Thoracic aorta (tissue), 2 donors: ENCODE measurements around the gene ARHGEF40. TPM values are rescaled to one million over a fixed set of nuclear protein-coding genes. Genes with fewer than 3 reads are reported as not detected.

Experiments used
- ATAC-seq: fragments of 150-250 bp; one replicate; pipeline ENCODE4 v1.8.0; 2017; ENCODE audit warnings: low read depth; ENCODE audit not compliant: insufficient number of reproducible peaks, low FRiP score
- DNase-seq: peaks from one replicate; pipeline ENCODE4 v3.0.0-alpha.2; 2020; ENCODE audit warnings: low spot score
- H3K27ac ChIP-seq, 2 donors: fragments of 200-600 bp; sonication (generic); 1 replicate in 1 of 2; 2 replicates in 1 of 2; pipeline ENCODE4 v1.5.1; 2016; ENCODE audit warnings: mild to moderate bottlenecking in 2 of 2, moderate library complexity in 2 of 2
- H3K27me3 ChIP-seq: fragments of 200-600 bp; sonication (generic); replicated peaks from 2 replicates; pipeline ENCODE4 v1.6.0; 2016; ENCODE audit warnings: mild to moderate bottlenecking; ENCODE audit not compliant: insufficient read depth
- H3K36me3 ChIP-seq: fragments of 200-600 bp; sonication (generic); one replicate; pipeline ENCODE4 v1.5.1; 2016
- H3K4me1 ChIP-seq, 2 donors: fragments of 200-600 bp; sonication (generic); 1 replicate in 1 of 2; 2 replicates in 1 of 2; pipeline versions ENCODE4 v1.5.1 to v1.6.0; 2016; ENCODE audit warnings: low read depth in 2 of 2, mild to moderate bottlenecking in 1 of 2; ENCODE audit not compliant: control insufficient read depth in 1 of 2
- H3K4me3 ChIP-seq: fragments of 200-600 bp; sonication (generic); 2 replicates; pipeline ENCODE4 v1.5.1; 2016; ENCODE audit warnings: mild to moderate bottlenecking
- H3K9me3 ChIP-seq: fragments of 200-600 bp; sonication (generic); 2 replicates; pipeline ENCODE4 v1.5.1; 2016
- total RNA-seq, 2 donors: library from RNA; depleted of rRNA; stranded (reverse); fragments of >200 nt; gene quantifications; one replicate each; pipeline versions ENCODE4 v1.1.0 to v1.2.3, GENCODE V29; 2016
- TF ChIP-seq, protein P1 (sequence below): fragments of 200-600 bp; sonication (generic); IDR thresholded peaks from one replicate; pipeline ENCODE4 v1.5.1; 2019; ENCODE audit warnings: antibody characterized with exemption

The ARHGEF40 gene
- total RNA-seq, 2 donors from 2014 or later = 51.0 to 61.7 TPM

DNA sequence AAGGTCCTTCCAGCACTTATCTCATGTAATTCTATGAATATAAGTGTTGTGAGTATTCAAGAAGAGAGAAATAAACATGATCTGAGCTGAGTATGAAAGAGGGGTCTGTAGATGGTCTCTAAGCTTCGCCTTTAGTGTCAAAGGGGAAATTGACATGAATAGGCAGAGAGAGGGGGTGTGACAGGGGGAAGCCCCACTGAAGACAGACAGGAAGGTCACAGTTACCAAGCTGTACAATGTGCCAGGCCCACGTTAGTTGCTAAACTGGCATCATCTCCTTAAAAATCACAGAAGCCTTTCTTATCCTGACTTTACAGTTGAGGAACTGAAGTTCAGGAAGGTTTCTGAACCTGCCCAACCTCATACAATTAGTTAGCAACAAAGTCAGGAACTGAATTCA is 7.6 kb downstream of the ARHGEF40 start:
- H3K4me3 ChIP-seq = no peak overlapping the region
- no peak overlapping the region for H3K27ac ChIP-seq
- H3K27me3 ChIP-seq = no peaks in the 10 kb centered on the region
- DNase-seq (no peak), ATAC-seq (no peak)
- no peaks in the 10 kb centered on the region for H3K9me3 ChIP-seq
- H3K36me3 ChIP-seq = peaks cover 81% of the 10 kb centered on the region
- peaks cover 0 to 3% of the 10 kb centered on the region in 2 donors for H3K4me1 ChIP-seq
- TF ChIP-seq, protein P1, sequence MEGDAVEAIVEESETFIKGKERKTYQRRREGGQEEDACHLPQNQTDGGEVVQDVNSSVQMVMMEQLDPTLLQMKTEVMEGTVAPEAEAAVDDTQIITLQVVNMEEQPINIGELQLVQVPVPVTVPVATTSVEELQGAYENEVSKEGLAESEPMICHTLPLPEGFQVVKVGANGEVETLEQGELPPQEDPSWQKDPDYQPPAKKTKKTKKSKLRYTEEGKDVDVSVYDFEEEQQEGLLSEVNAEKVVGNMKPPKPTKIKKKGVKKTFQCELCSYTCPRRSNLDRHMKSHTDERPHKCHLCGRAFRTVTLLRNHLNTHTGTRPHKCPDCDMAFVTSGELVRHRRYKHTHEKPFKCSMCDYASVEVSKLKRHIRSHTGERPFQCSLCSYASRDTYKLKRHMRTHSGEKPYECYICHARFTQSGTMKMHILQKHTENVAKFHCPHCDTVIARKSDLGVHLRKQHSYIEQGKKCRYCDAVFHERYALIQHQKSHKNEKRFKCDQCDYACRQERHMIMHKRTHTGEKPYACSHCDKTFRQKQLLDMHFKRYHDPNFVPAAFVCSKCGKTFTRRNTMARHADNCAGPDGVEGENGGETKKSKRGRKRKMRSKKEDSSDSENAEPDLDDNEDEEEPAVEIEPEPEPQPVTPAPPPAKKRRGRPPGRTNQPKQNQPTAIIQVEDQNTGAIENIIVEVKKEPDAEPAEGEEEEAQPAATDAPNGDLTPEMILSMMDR = no peak

DNA sequence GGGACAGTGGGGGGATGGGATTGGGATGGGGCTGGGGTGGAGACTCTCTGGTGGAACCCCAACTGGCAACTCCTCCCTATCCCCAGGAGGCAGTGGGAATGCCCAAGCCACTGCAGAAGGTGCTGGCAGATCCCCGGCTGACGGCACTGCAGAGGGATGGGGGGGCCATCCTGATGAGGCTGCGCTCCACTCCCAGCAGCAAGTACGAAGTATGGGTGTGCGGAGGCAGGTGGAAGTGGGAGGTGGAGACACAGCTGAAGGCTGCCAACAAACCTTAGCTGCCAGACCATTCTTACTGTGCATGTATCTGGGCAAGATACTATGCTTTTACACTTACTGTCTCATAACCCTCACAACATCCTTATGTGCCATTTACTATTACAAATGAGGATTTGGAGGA is 8.2 kb downstream of the ARHGEF40 start:
- no peaks in the 10 kb centered on the region for H3K4me1 ChIP-seq
- H3K27ac ChIP-seq = no peak overlapping the region
- no peaks in the 10 kb centered on the region for H3K27me3 ChIP-seq
- H3K36me3 ChIP-seq = peaks cover 85% of the 10 kb centered on the region
- no peak for ATAC-seq
- TF ChIP-seq, protein P1 = no peak
- H3K9me3 ChIP-seq = no peaks in the 10 kb centered on the region
- no peak overlapping the region for H3K4me3 ChIP-seq
- no peak for DNase-seq

DNA sequence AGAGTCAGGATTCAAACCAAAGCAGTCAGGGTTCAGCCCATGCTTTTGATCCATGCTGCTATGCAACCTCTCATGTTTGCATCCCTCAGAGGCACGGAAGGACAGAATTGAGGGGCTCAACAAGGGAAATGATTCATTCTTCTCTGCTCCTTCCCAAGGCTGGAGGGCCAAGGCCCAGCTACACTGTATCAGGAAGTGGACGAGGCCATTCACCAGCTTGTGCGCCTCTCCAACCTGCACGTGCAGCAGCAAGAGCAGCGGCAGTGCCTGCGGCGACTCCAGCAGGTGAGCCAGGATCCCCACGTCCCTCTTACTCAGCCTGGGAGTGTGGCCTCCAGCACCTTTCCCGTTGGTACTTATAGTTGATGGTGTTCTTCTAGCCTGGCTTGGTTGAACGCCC is 8.6 kb downstream of the ARHGEF40 start:
- no peak overlapping the region for H3K4me3 ChIP-seq
- TF ChIP-seq, protein P1 = no peak
- no peak for ATAC-seq
- DNase-seq = no peak
- H3K27me3 ChIP-seq = no peaks in the 10 kb centered on the region
- no peaks in the 10 kb centered on the region for H3K4me1 ChIP-seq
- no peaks in the 10 kb centered on the region for H3K9me3 ChIP-seq
- H3K27ac ChIP-seq = no peak overlapping the region
- peaks cover 84% of the 10 kb centered on the region for H3K36me3 ChIP-seq

DNA sequence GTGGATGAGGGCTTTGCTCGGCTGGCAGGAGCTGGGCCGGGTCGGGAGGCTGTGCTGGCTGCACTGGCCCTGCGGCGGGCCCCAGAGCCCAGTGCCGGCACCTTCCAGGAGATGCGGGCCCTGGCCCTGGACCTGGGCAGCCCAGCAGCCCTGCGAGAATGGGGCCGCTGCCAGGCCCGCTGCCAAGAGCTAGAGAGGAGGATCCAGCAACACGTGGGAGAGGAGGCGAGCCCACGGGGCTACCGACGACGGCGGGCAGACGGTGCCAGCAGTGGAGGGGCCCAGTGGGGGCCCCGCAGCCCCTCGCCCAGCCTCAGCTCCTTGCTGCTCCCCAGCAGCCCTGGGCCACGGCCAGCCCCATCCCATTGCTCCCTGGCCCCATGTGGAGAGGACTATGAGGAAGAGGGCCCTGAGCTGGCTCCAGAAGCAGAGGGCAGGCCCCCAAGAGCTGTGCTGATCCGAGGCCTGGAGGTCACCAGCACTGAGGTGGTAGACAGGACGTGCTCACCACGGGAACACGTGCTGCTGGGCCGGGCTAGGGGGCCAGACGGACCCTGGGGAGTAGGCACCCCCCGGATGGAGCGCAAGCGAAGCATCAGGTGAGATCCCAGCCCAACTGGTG is 11.5 kb downstream of the ARHGEF40 start:
- H3K4me1 ChIP-seq = no peaks in the 10 kb centered on the region
- H3K27ac ChIP-seq = no peak overlapping the region
- no peak overlapping the region for H3K4me3 ChIP-seq
- H3K9me3 ChIP-seq = no peaks in the 10 kb centered on the region
- no peaks in the 10 kb centered on the region for H3K27me3 ChIP-seq
- TF ChIP-seq, protein P1 = no peak
- no peak for DNase-seq
- ATAC-seq = no peak
- H3K36me3 ChIP-seq = peaks cover 78% of the 10 kb centered on the region

DNA sequence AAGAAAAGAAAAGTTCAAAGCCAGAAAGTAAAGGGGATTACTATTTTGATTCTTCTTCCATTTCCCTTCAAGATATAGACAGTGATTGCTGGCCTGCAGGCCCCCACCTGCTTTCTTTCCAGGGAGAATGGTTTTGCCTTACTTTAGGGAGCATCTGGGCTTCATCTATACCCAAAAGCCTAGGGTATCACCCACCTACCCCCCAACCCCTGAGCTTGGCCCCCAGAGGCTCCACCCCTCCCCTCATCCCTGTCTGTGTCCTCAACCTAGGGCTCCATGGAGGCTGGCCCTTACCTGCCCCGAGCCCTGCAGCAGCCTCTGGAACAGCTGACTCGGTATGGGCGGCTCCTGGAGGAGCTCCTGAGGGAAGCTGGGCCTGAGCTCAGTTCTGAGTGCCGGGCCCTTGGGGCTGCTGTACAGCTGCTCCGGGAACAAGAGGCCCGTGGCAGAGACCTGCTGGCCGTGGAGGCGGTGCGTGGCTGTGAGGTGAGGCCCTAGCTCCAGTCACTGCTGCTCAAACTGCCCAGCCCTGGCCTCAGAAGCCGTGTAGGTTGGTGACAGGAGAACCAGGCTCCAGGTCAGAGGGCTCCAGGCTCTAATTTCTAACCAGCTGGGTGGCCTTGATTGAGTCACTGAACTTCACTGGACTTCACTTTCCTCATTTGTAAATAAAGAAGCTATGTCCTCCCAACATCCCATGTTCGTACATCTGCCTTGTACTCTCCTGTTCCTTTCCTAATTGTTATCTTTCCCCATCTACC is 13.6 kb downstream of the ARHGEF40 start:
- Histone ChIP-seq H3K9me3 (no peaks in the 10 kb centered on the region), H3K27ac (no peak overlapping the region), H3K4me3 (no peak overlapping the region), H3K4me1 (no peaks in the 10 kb centered on the region), H3K36me3 (peaks cover 62% of the 10 kb centered on the region), H3K27me3 (no peaks in the 10 kb centered on the region)
- ATAC-seq = no peak
- DNase-seq = no peak
- TF ChIP-seq, protein P1 = no peak
